Chondrocyte (in vitro differentiated cells): ENCODE measurements around the gene TNNI2. TPM values are rescaled to one million over a fixed set of nuclear protein-coding genes. Genes with fewer than 3 reads are reported as not detected.
A peak's percentile ranks its signal among the peaks of the same experiment; 100 is the strongest.

Experiments used
- DNase-seq: peaks from one replicate; pipeline ENCODE4 v3.0.0; 2021; ENCODE audit warnings: mixed read lengths, low spot score
- H3K27ac Mint-ChIP-seq: one replicate; pipeline ENCODE4 v1.8.0; 2021; ENCODE audit warnings: mild to moderate bottlenecking, moderate library complexity, mixed read lengths; ENCODE audit not compliant: unreplicated experiment
- H3K27me3 Mint-ChIP-seq: 2 replicates; pipeline ENCODE4 v1.8.0; 2021; ENCODE audit warnings: low read depth, mixed read lengths
- H3K36me3 Mint-ChIP-seq: 2 replicates; pipeline ENCODE4 v1.8.0; 2021; ENCODE audit warnings: low read depth, mixed read lengths
- H3K4me1 Mint-ChIP-seq: 2 replicates; pipeline ENCODE4 v1.8.0; 2021; ENCODE audit warnings: low read depth, mild to moderate bottlenecking, mixed read lengths
- H3K4me3 Mint-ChIP-seq: one replicate; pipeline ENCODE4 v1.8.0; 2021; ENCODE audit warnings: mild to moderate bottlenecking, moderate library complexity, mixed read lengths; ENCODE audit not compliant: unreplicated experiment
- H3K9me3 Mint-ChIP-seq: 2 replicates; pipeline ENCODE4 v1.8.0; 2021; ENCODE audit warnings: low read depth, mixed read lengths
- CTCF ChIP-seq: fragments of 200-600 bp; sonication (generic); IDR thresholded peaks from 2 replicates; pipeline ENCODE4 v1.5.0; 2021; ENCODE audit warnings: antibody characterized with exemption, mild to moderate bottlenecking, moderate library complexity
- total RNA-seq: library from RNA; stranded (reverse); gene quantifications from 3 replicates; pipeline ENCODE4 v1.2.1, GENCODE V29; 2021

TNNI2 gene
- total RNA-seq, 1 donor from 2014 or later = 1.3 TPM

DNA sequence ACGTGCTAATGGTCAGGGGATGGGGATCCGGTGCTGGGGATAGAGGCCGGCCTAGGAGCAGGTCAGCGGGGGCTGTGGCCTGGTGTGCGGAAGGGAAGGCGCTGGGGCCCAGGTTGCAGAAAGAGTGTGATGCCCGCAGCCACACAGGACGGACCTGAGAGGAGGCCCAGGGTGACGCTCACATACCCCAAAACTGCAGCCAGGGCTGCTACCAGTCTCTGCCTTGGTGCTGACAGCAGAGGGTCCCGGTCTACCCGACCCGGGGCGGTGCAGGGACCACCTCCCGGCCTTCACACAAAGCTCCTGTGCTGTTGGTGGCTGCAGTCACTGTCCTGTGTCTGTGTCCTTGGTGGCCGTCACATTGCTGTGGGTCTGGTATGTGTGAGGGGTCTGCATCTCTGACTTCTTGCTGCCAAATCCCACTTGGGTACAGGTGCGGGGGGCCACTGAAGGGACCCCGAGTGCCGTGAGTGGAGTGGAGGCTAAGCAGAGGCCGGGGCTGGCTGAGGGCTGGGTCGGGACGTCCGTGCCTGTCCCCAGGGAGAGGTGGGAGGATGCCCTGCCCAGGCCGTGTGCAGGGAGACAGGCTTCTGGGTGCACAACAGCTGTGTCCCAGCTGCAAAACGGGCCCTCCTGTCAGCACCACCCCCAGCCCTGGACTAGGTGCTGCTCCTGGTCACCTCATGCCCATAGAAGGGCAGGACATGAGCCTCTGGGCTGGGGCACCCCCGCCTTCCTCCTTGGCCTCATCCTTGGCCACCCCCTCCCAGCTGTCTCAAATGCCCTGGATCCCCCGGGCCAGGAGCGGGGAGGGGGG is 15.6 kb downstream of the TNNI2 start:
- no peak for TF ChIP-seq CTCF
- Mint-ChIP-seq H3K9me3 (no peaks in the 10 kb centered on the region), H3K36me3 (no peaks in the 10 kb centered on the region), H3K4me3 (no peak overlapping the region), H3K27me3 (no peaks in the 10 kb centered on the region), H3K27ac (no peak overlapping the region), H3K4me1 (no peaks in the 10 kb centered on the region)
- no peak for DNase-seq

DNA sequence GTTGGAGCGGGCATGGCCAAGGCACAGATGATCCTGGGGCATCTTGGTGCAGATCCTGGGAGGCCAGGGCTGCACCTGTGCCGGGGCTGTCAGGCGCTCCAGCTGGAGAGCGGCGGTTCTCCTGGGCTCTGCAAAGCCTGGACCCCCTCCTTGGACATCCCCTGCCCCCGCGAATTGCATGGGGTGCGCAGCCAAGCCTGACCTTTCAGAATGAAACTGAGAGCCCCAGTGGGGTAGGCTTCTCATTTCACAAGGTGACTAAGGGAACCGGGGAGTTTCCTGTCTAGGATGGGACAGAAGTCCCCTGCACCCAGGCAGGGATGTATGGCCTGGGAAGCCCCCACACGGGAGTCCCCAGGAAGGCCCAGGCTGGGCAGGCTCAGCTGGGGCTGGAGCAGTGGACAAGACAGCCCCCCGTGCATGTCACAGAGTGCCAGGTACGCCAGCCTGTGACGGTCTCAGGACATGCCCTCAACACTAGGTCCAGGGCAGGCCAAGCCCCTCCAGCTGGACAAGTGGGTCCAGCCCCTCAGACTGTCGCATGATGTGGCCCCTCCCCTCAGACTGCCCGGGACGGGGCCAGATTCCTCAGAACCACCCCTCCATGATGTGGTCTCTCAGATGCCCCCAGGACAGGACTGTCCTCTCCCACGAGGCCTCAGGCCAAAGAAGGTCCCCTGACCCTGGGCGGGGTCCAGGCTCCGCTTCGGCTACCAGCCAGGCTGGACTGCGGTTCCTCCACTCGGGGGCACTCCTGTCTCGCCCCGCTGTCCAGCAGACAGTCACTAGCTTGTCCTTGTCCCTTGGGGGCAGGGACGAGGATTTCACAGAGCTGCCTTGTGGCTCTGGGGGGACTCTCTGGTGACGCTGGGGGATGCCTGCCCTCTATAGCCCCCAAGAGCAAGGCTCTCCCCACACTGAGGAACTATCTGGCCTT is 16.4 kb downstream of the TNNI2 start:
- TF ChIP-seq CTCF = peak; percentile 28
- DNase-seq = no peak
- Mint-ChIP-seq H3K4me3 (no peak overlapping the region), H3K27me3 (no peaks in the 10 kb centered on the region), H3K9me3 (no peaks in the 10 kb centered on the region), H3K36me3 (no peaks in the 10 kb centered on the region), H3K27ac (no peak overlapping the region), H3K4me1 (no peaks in the 10 kb centered on the region)

DNA sequence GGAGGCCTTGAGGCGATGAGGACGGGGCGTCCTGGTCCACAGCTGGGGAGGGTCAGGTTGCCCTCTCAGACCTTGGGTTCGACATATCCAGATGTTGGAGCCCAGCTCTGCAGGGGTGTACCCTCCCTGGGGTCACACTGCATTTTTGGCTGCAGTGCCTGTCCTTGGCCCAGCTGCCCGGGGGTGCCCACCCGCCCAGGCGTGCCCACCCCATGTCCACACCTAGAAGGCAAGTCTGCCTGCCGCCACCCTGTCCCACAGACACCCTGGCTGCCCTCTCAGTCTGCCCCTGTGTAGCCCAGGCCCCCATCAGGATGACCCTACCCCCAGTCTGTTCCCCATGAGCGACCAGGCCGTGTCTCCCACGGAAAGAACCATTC is 17.1 kb downstream of the TNNI2 start:
- Mint-ChIP-seq H3K36me3 (no peaks in the 10 kb centered on the region), H3K27ac (no peak overlapping the region), H3K27me3 (no peaks in the 10 kb centered on the region), H3K4me3 (no peak overlapping the region), H3K4me1 (no peaks in the 10 kb centered on the region), H3K9me3 (no peaks in the 10 kb centered on the region)
- DNase-seq = no peak
- no peak for TF ChIP-seq CTCF

GRCh38 chr11:1856306-1857005 is 17.7 kb downstream of the TNNI2 start:
- no peaks in the 10 kb centered on the region for H3K9me3 Mint-ChIP-seq
- no peaks in the 10 kb centered on the region for H3K36me3 Mint-ChIP-seq
- no peak overlapping the region for H3K27ac Mint-ChIP-seq
- no peak for TF ChIP-seq CTCF
- no peaks in the 10 kb centered on the region for H3K27me3 Mint-ChIP-seq
- no peak for DNase-seq
- H3K4me1 Mint-ChIP-seq = no peaks in the 10 kb centered on the region
- no peak overlapping the region for H3K4me3 Mint-ChIP-seq

DNA sequence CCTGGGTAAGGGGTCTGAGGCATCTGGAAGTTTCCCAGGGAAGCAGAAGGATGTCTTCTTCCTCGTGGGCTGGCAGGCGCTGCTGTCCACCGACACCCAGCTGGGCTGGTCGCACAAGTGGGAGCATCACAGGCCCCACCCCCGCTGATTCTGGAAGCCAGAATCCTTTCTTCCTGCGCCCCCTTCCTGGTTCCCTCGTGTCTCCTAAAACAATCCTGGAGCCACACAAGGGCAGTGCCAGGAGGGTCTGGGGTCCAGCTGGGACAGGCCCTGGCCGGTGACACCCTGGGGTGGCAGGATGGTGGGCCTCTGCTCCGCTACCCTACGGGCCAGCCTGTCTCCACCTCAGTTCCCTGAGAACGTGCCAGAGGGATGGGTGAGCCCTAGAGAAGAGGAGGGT is 18.3 kb downstream of the TNNI2 start:
- no peak for TF ChIP-seq CTCF
- no peak overlapping the region for H3K4me3 Mint-ChIP-seq
- DNase-seq = no peak
- no peak overlapping the region for H3K27ac Mint-ChIP-seq
- no peaks in the 10 kb centered on the region for H3K36me3 Mint-ChIP-seq
- no peaks in the 10 kb centered on the region for H3K4me1 Mint-ChIP-seq
- no peaks in the 10 kb centered on the region for H3K27me3 Mint-ChIP-seq
- no peaks in the 10 kb centered on the region for H3K9me3 Mint-ChIP-seq
